Neural progenitor cell (in vitro differentiated cells): ENCODE data around the gene FMNL2. TPM values are rescaled to one million over a fixed set of nuclear protein-coding genes. Genes with fewer than 3 reads are reported as not detected.
A peak's percentile ranks its signal among the peaks of the same experiment; 100 is the strongest.

Source experiments
- DNase-seq: peaks from one replicate; pipeline ENCODE4 v3.0.0-alpha.2; 2016; ENCODE audit warnings: low spot score
- H2AFZ ChIP-seq: fragments of 200-600 bp; sonication (generic); replicated peaks from 2 replicates; pipeline ENCODE4 v1.6.1; 2016; ENCODE audit warnings: antibody characterized with exemption
- H3F3A ChIP-seq: fragments of 200-600 bp; sonication (generic); 2 replicates; pipeline ENCODE4 v1.6.1; 2016; ENCODE audit warnings: antibody characterized with exemption, low read depth
- H3K27ac ChIP-seq: fragments of 200-600 bp; sonication (generic); 2 replicates; pipeline ENCODE4 v1.5.1; 2016; ENCODE audit warnings: mild to moderate bottlenecking
- H3K27me3 ChIP-seq: fragments of 200-600 bp; sonication (generic); 2 replicates; pipeline ENCODE4 v1.6.1; 2016; ENCODE audit warnings: mild to moderate bottlenecking, moderate library complexity
- H3K36me3 ChIP-seq: fragments of 200-600 bp; sonication (generic); 2 replicates; pipeline ENCODE4 v1.5.1; 2016
- H3K4me1 ChIP-seq: fragments of 200-600 bp; sonication (generic); 2 replicates; pipeline ENCODE4 v1.6.1; 2016; ENCODE audit warnings: mixed run types
- H3K4me2 ChIP-seq: fragments of 200-600 bp; sonication (generic); 2 replicates; pipeline ENCODE4 v1.6.1; 2016
- H3K4me3 ChIP-seq: fragments of 200-600 bp; sonication (generic); 2 replicates; pipeline ENCODE4 v1.5.1; 2016
- H3K79me2 ChIP-seq: fragments of 200-600 bp; sonication (generic); 2 replicates; pipeline ENCODE4 v1.6.1; 2016; ENCODE audit warnings: low read depth
- H3K9ac ChIP-seq: fragments of 200-600 bp; sonication (generic); 2 replicates; pipeline ENCODE4 v1.6.1; 2016
- H3K9me3 ChIP-seq: fragments of 200-600 bp; sonication (generic); 2 replicates; pipeline ENCODE4 v1.5.1; 2016; ENCODE audit warnings: low read depth
- H4K20me1 ChIP-seq: fragments of 200-600 bp; sonication (generic); 2 replicates; pipeline ENCODE4 v1.6.1; 2016; ENCODE audit warnings: low read depth
- H3K27ac Mint-ChIP-seq: 3 replicates; pipeline ENCODE4 v1.8.0; 2021; ENCODE audit warnings: mixed read lengths
- H3K27me3 Mint-ChIP-seq: 2 replicates; pipeline ENCODE4 v1.8.0; 2022; ENCODE audit warnings: low read depth, mild to moderate bottlenecking, inconsistent platforms, moderate library complexity, mixed read lengths; ENCODE audit not compliant: insufficient read depth
- H3K36me3 Mint-ChIP-seq: 3 replicates; pipeline ENCODE4 v1.8.0; 2021; ENCODE audit warnings: mixed read lengths
- H3K4me1 Mint-ChIP-seq: 3 replicates; pipeline ENCODE4 v1.8.0; 2021; ENCODE audit warnings: mixed read lengths
- H3K4me3 Mint-ChIP-seq: 3 replicates; pipeline ENCODE4 v1.8.0; 2021; ENCODE audit warnings: mild to moderate bottlenecking, moderate library complexity, mixed read lengths
- H3K9me3 Mint-ChIP-seq: 3 replicates; pipeline ENCODE4 v1.8.0; 2020; ENCODE audit warnings: mixed read lengths
- CTCF ChIP-seq: fragments of 200-600 bp; sonication (generic); IDR thresholded peaks from 2 replicates; pipeline ENCODE4 v1.5.1; 2017; ENCODE audit warnings: antibody characterized with exemption, mild to moderate bottlenecking
- EZH2 ChIP-seq: fragments of 200-600 bp; sonication (generic); IDR thresholded peaks from 2 replicates; pipeline ENCODE4 v1.6.1; 2017; ENCODE audit warnings: antibody characterized with exemption, mild to moderate bottlenecking, moderate library complexity
- EZH2phosphoT487 ChIP-seq: fragments of 200-600 bp; sonication (generic); IDR thresholded peaks from 2 replicates; pipeline ENCODE4 v1.6.1; 2017; ENCODE audit warnings: antibody characterized with exemption
- total RNA-seq: library from RNA; depleted of rRNA; stranded (reverse); fragments of >200 nt; gene quantifications from 2 replicates; pipeline ENCODE4 v1.2.3, GENCODE V29; 2015; ENCODE audit warnings: low replicate concordance

Gene FMNL2
- total RNA-seq, 1 donor from 2014 or later = 99.7 TPM

GRCh38 chr2:152588998-152589397 lies 254.0 kb downstream of the FMNL2 start:
- no peaks in the 10 kb centered on the region for H3K9me3 ChIP-seq
- no peaks in the 10 kb centered on the region for H3K36me3 ChIP-seq
- no peak overlapping the region for H3K4me2 ChIP-seq
- no peak overlapping the region for H3K4me3 ChIP-seq
- no peak overlapping the region for H3K27ac ChIP-seq
- TF ChIP-seq EZH2 = no peak
- no peak for DNase-seq
- Mint-ChIP-seq H3K4me3 (no peak overlapping the region), H3K27ac (no peak overlapping the region), H3K27me3 (no peaks in the 10 kb centered on the region), H3K4me1 (no peaks in the 10 kb centered on the region), H3K9me3 (no peaks in the 10 kb centered on the region), H3K36me3 (peaks cover 27% of the 10 kb centered on the region)
- no peaks in the 10 kb centered on the region for H3K79me2 ChIP-seq
- H2AFZ ChIP-seq = no peak overlapping the region
- H4K20me1 ChIP-seq = no peaks in the 10 kb centered on the region
- no peaks in the 10 kb centered on the region for H3F3A ChIP-seq
- no peaks in the 10 kb centered on the region for H3K4me1 ChIP-seq
- H3K27me3 ChIP-seq = no peaks in the 10 kb centered on the region
- no peak overlapping the region for H3K9ac ChIP-seq

GRCh38 chr2:152594022-152594766 lies 259.2 kb downstream of the FMNL2 start:
- Histone ChIP-seq H3K9ac (no peak overlapping the region), H4K20me1 (no peaks in the 10 kb centered on the region), H2AFZ (no peak overlapping the region), H3K79me2 (no peaks in the 10 kb centered on the region), H3K4me2 (no peak overlapping the region), H3K9me3 (no peaks in the 10 kb centered on the region), H3F3A (peaks cover 13% of the 10 kb centered on the region), H3K36me3 (no peaks in the 10 kb centered on the region), H3K27me3 (no peaks in the 10 kb centered on the region), H3K4me1 (peaks cover 3% of the 10 kb centered on the region), H3K27ac (no peak overlapping the region), H3K4me3 (no peak overlapping the region)
- Mint-ChIP-seq H3K9me3 (no peaks in the 10 kb centered on the region), H3K27ac (no peak overlapping the region), H3K4me3 (no peak overlapping the region), H3K36me3 (peaks cover 16% of the 10 kb centered on the region), H3K4me1 (peaks cover 13% of the 10 kb centered on the region), H3K27me3 (no peaks in the 10 kb centered on the region)
- no peak for TF ChIP-seq EZH2
- TF ChIP-seq EZH2phosphoT487 = no peak
- TF ChIP-seq CTCF = no peak
- DNase-seq = no peak

GRCh38 chr2:152594792-152595191 lies 259.8 kb downstream of the FMNL2 start:
- Histone ChIP-seq H3K79me2 (no peaks in the 10 kb centered on the region), H3F3A (peaks cover 16% of the 10 kb centered on the region), H3K4me3 (no peak overlapping the region), H3K4me1 (peaks cover 9% of the 10 kb centered on the region), H3K36me3 (no peaks in the 10 kb centered on the region), H3K4me2 (no peak overlapping the region), H3K9me3 (no peaks in the 10 kb centered on the region), H3K27ac (no peak overlapping the region), H3K27me3 (no peaks in the 10 kb centered on the region), H4K20me1 (peaks cover 3% of the 10 kb centered on the region), H2AFZ (no peak overlapping the region), H3K9ac (no peak overlapping the region)
- DNase-seq = no peak
- Mint-ChIP-seq H3K9me3 (no peaks in the 10 kb centered on the region), H3K27me3 (no peaks in the 10 kb centered on the region), H3K4me3 (no peak overlapping the region), H3K36me3 (peaks cover 15% of the 10 kb centered on the region), H3K4me1 (peaks cover 18% of the 10 kb centered on the region), H3K27ac (no peak overlapping the region)
- no peak for TF ChIP-seq CTCF
- no peak for TF ChIP-seq EZH2
- no peak for TF ChIP-seq EZH2phosphoT487

GRCh38 chr2:152598975-152599759 lies 264.2 kb downstream of the FMNL2 start:
- Histone ChIP-seq H3K27me3 (no peaks in the 10 kb centered on the region), H3K9me3 (no peaks in the 10 kb centered on the region), H3K4me2 (peak overlapping the region; percentile 69), H3K79me2 (no peaks in the 10 kb centered on the region), H3F3A (peaks cover 28% of the 10 kb centered on the region), H3K27ac (peak overlapping the region; percentile 71), H2AFZ (no peak overlapping the region), H3K4me3 (peak overlapping the region; percentile 3), H3K4me1 (peaks cover 22% of the 10 kb centered on the region), H4K20me1 (peaks cover 14% of the 10 kb centered on the region), H3K9ac (no peak overlapping the region), H3K36me3 (no peaks in the 10 kb centered on the region)
- TF ChIP-seq CTCF (no peak), EZH2phosphoT487 (no peak), EZH2 (no peak)
- Mint-ChIP-seq H3K27ac (peak overlapping the region; percentile 97), H3K9me3 (no peaks in the 10 kb centered on the region), H3K4me1 (peaks cover 37% of the 10 kb centered on the region), H3K36me3 (peaks cover 21% of the 10 kb centered on the region), H3K27me3 (peaks cover 2% of the 10 kb centered on the region), H3K4me3 (no peak overlapping the region)
- DNase-seq = no peak
